ENCODE data around the gene PRDM16. TPM values are rescaled to one million over a fixed set of nuclear protein-coding genes. Genes with fewer than 3 reads are reported as not detected.

The PRDM16 gene
- total RNA-seq, 1 donor from 2014 or later = 12.8 TPM

GRCh38 chr1:3319874-3320245 lies 250.9 kb downstream of the PRDM16 start:
- DNase-seq (ENCODE audit: missing footprints) (no peak), ATAC-seq (peak; percentile 23)
- intact Hi-C loops (cut with DNase I) = no loop called here

GRCh38 chr1:3320246-3321152 lies 251.5 kb downstream of the PRDM16 start:
- DNase-seq (ENCODE audit: missing footprints) (no peak), ATAC-seq (no peak)
- intact Hi-C loops (cut with DNase I) = no loop called here

- DNase-seq (ENCODE audit: missing footprints) (no peak), ATAC-seq (no peak)
- intact Hi-C loops (cut with DNase I) = no loop called here
Measured at GRCh38 chr1:3321559-3322449, 252.8 kb downstream of the PRDM16 start.

GRCh38 chr1:3322450-3323020 lies 253.5 kb downstream of the PRDM16 start:
- DNase-seq (ENCODE audit: missing footprints) (no peak), ATAC-seq (no peak)
- intact Hi-C loops (cut with DNase I) = no loop called here

GRCh38 chr1:3323021-3323795 lies 254.2 kb downstream of the PRDM16 start:
- DNase-seq (ENCODE audit: missing footprints) = no peak
- intact Hi-C loops (cut with DNase I) = no loop called here
- peak; percentile 67 for ATAC-seq

GRCh38 chr1:3323796-3324703 lies 255.0 kb downstream of the PRDM16 start:
- ATAC-seq (no peak), DNase-seq (ENCODE audit: missing footprints) (no peak)
- intact Hi-C loops (cut with DNase I) = no loop called here

- ATAC-seq (no peak), DNase-seq (ENCODE audit: missing footprints) (no peak)
- intact Hi-C loops (cut with DNase I) = no loop called here
Measured at GRCh38 chr1:3324704-3325535, 255.9 kb downstream of the PRDM16 start.

GRCh38 chr1:3326516-3327388 lies 257.7 kb downstream of the PRDM16 start:
- DNase-seq (ENCODE audit: missing footprints) (no peak), ATAC-seq (no peak)
- intact Hi-C loops (cut with DNase I) = no loop called here

- ATAC-seq (no peak), DNase-seq (ENCODE audit: missing footprints) (peak; percentile 59)
- intact Hi-C loops (cut with DNase I) = no loop called here
Measured at GRCh38 chr1:3327389-3327702, 258.3 kb downstream of the PRDM16 start.

- intact Hi-C loops (cut with DNase I) = loop anchor here (2.0 kb wide), 1 partner anchor 21 kb away; no protein-coding TSS in a partner anchor
- DNase-seq (ENCODE audit: missing footprints) = peak; percentile 80
Measured at GRCh38 chr1:3327936-3328590, 259.1 kb downstream of the PRDM16 start.

GRCh38 chr1:3329640-3330281 lies 260.8 kb downstream of the PRDM16 start:
- intact Hi-C loops (cut with DNase I) = loop anchor here (2.0 kb wide), 1 partner anchor 19 kb away; no protein-coding TSS in a partner anchor
- ATAC-seq (no peak), DNase-seq (ENCODE audit: missing footprints) (peak; percentile 61)

More at GRCh38 chr1:3327936-3328590, 259.1 kb downstream of the PRDM16 start:
- peak; percentile 80 for ATAC-seq

- no peak for ATAC-seq
- peak; percentile 53 for DNase-seq (ENCODE audit: missing footprints)
- intact Hi-C loops (cut with DNase I) = no loop called here
Measured at GRCh38 chr1:3330771-3331245, 261.8 kb downstream of the PRDM16 start.

GRCh38 chr1:3331564-3331963 lies 262.6 kb downstream of the PRDM16 start:
- ATAC-seq (no peak), DNase-seq (ENCODE audit: missing footprints) (peak; percentile 60)

GRCh38 chr1:3332043-3332442 lies 263.0 kb downstream of the PRDM16 start:
- ATAC-seq = no peak
- DNase-seq (ENCODE audit: missing footprints) = no peak
- intact Hi-C loops (cut with DNase I) = no loop called here

More at GRCh38 chr1:3331564-3331963, 262.6 kb downstream of the PRDM16 start:
- intact Hi-C loops (cut with DNase I) = no loop called here

- no peak for ATAC-seq
- DNase-seq (ENCODE audit: missing footprints) = no peak
- intact Hi-C loops (cut with DNase I) = no loop called here
Measured at GRCh38 chr1:3332662-3333061, 263.7 kb downstream of the PRDM16 start.
